Measurements from ENCODE around the gene TJP3. TPM values are rescaled to one million over a fixed set of nuclear protein-coding genes. Genes with fewer than 3 reads are reported as not detected.

Gene TJP3
- total RNA-seq, 1 donor from 2014 or later: not detected

DNA sequence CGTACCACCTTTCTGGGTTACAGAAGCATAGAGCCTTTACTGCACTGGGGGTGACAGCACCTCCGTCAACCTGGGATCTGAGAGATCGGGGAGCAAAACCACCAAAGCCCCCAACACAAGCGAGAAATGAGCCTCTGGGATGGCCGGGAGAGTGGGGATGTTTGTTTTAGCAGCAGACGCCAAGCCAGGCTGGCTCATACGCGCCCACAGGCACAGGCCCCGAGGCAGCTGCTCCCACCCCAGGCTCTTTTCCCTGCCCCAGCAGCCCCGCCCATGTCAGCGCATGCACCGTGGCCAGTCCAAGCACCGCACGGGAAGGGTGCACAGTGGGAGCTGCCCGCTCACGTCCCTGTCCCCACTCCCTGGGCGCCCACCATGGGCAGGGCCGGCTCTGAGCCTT lies 16.5 kb upstream of the TJP3 start:
- H3K4me3 Mint-ChIP-seq: no peak overlapping the region
- no peak for DNase-seq
- no peak overlapping the region for H3K27ac Mint-ChIP-seq
- H3K9me3 Mint-ChIP-seq: peaks cover 4% of the 10 kb centered on the region
- peaks cover 15% of the 10 kb centered on the region for H3K36me3 Mint-ChIP-seq (ENCODE audit: low read depth)
- peaks cover 36% of the 10 kb centered on the region for H3K4me1 Mint-ChIP-seq
- intact Hi-C loops (cut with micrococcal nuclease): loop anchor here (2.0 kb wide), 1 partner anchor 21 kb away; no protein-coding TSS in a partner anchor
- no peaks in the 10 kb centered on the region for H3K27me3 Mint-ChIP-seq

DNA sequence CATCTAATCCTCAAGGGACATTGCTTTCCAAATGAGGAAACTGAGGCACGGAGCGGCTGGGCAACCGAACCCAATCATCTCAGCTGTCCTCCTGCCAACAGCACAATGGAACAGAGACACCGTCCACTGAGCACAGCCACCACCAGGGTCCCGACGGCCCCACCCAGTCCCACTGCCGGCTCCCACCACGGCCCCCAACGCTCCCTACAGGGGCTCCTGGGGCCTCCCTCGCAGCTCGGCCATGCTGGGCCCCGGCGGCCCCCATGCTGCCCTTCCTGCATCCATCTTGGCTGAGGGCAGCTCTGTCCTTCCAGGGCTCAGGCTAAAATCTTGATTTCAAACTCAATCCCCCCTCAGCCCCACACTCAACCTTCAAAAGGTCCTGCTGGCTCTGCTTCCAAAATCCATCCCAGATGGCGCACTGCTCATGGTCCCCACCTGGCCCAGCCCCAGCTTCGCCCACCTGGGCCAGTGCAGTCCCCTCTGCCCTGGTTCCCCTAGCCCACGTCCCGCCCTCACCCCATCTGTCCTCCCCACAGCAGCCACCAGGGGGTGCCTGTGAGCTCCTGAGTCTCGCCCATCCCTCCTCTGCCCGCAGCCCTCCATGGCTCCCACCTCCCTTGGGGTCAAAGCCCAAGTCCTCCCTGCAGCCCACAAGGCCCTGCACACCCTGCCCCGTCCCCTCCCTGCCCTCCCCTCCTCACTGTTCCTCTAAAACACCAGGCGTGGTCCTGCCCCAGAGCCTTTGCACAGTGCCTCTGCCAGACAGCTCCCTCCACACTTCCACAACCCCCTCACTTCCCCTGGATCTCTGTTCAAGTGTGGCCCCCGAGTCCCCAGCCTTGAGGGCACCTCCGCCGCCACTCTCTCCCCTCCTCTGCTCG lies 15.8 kb upstream of the TJP3 start:
- DNase-seq: peak; percentile 84
- H3K27ac Mint-ChIP-seq: no peak overlapping the region
- no peak overlapping the region for H3K4me3 Mint-ChIP-seq
- H3K4me1 Mint-ChIP-seq: peaks cover 30% of the 10 kb centered on the region
- intact Hi-C loops (cut with micrococcal nuclease): no loop called here
- H3K9me3 Mint-ChIP-seq: peaks cover 4% of the 10 kb centered on the region
- H3K36me3 Mint-ChIP-seq (ENCODE audit: low read depth): peaks cover 15% of the 10 kb centered on the region
- no peaks in the 10 kb centered on the region for H3K27me3 Mint-ChIP-seq

DNA sequence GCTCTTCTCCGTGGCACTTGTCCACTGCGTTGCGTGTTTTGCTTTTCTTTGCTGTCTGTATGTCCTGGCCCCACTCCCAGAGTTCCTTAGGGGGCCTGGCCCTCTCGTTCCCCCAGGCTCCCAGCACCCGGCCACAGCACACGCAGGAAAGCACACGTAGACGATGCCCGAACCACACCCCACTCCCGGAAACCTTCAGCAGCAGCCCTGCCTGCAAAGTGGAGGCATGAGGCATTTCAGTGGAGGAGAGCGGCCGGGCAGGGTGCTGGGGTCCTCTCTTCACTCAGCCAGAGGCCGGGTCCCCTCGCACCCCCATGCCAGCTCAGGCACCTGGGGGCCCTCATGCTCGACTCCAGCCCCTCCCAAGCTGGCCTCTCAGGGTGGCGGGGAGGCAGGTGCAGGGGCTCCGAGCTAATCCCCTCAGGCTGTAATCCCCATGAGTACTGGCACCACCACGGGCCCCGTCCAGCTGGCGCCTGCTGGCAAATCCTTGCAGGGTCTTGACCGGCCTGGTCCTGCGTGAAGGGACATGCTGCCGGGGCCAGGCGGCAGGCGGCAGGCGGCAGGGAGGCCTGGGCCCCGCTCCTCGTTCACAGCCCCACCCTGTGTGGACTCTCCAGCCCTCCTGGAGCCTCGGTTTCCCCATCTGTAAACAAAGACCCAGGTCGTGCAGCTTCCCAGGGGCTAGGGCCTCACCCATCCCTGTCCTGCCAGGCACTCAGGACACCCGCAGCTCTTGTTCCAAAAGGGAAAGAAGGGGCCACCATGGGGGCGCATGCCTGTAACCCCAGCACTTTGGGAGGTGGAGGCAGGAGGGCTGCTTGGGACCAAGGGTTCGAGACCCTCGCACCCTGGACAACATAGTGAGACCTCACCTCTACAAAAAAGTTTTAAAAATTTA lies 14.9 kb upstream of the TJP3 start:
- Mint-ChIP-seq H3K27me3 (no peaks in the 10 kb centered on the region), H3K27ac (no peak overlapping the region), H3K4me3 (no peak overlapping the region), H3K4me1 (peaks cover 32% of the 10 kb centered on the region), H3K36me3 (ENCODE audit: low read depth) (peaks cover 15% of the 10 kb centered on the region), H3K9me3 (peaks cover 4% of the 10 kb centered on the region)
- intact Hi-C loops (cut with micrococcal nuclease): no loop called here
- DNase-seq: no peak

DNA sequence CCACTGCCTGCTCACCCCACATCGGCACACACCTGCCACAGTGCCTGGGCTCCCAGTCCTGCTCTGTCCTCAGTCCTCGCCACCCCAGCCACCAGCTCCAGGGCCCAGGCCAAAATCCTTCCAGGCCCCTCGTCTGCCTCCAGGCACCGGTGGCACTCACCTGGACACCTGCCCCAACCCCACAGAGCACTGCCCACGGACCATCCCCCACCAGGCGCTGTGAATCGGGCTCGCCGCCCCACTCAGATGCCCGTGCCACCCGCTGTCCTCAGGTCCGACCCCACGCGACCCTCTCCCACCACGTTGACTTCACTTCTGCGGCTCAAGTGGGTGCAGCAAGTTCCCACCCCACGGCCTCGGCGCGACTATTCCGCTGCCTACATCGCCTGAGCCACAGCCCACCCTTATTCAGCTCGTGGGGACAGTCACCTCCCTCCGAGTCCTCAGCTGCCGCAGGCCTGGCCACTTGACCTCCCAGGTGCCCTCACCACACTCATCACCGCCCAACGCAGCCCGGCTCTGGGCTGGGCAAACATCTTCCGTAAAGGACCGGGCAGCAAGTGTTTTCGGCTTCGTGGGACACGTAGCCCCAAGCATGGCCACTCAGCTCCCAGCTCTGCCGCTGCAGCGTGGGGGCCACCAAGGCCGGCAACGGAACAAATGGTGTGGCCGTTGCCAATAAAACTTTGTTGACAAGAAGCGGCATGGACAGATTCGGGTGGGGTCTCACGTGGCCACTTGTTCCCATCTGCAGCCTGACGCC lies 13.6 kb upstream of the TJP3 start:
- Mint-ChIP-seq H3K27ac (no peak overlapping the region), H3K27me3 (no peaks in the 10 kb centered on the region), H3K36me3 (ENCODE audit: low read depth) (peaks cover 15% of the 10 kb centered on the region), H3K4me1 (peaks cover 37% of the 10 kb centered on the region), H3K4me3 (no peak overlapping the region), H3K9me3 (peaks cover 4% of the 10 kb centered on the region)
- no peak for DNase-seq
- intact Hi-C loops (cut with micrococcal nuclease): no loop called here

DNA sequence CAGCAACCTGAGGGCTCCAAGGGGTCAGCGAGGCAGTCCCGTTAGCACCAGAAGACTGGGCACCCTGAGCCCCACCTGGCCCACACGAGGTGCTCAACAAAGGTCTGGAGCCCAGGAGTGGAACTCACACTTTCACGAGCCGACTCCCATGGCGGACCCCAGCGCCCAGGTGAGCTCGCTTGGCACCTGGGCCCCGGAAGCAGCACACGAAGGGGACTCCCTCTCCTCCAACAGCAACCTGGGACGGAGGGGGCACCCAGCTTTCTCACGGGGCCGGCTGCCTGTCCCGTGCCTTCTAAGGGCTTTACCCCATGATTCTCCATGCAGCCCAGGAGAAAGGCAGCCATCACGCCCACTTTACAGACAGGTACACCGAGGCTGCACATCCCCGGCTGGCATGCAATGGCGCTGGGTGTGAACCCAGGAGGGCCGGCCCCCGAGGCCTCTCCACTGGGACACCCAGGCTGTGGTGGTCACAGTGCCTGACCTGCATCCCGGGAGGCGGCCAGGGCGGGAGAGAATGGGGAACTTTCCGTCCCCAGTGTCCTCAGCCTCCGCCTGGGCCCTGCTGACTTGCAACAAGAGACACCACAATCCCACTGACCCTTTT lies 13.0 kb upstream of the TJP3 start:
- H3K27me3 Mint-ChIP-seq: no peaks in the 10 kb centered on the region
- no peak overlapping the region for H3K4me3 Mint-ChIP-seq
- peaks cover 9% of the 10 kb centered on the region for H3K36me3 Mint-ChIP-seq (ENCODE audit: low read depth)
- H3K27ac Mint-ChIP-seq: no peak overlapping the region
- no peak for DNase-seq
- peaks cover 31% of the 10 kb centered on the region for H3K4me1 Mint-ChIP-seq
- peaks cover 4% of the 10 kb centered on the region for H3K9me3 Mint-ChIP-seq
- intact Hi-C loops (cut with micrococcal nuclease): no loop called here

DNA sequence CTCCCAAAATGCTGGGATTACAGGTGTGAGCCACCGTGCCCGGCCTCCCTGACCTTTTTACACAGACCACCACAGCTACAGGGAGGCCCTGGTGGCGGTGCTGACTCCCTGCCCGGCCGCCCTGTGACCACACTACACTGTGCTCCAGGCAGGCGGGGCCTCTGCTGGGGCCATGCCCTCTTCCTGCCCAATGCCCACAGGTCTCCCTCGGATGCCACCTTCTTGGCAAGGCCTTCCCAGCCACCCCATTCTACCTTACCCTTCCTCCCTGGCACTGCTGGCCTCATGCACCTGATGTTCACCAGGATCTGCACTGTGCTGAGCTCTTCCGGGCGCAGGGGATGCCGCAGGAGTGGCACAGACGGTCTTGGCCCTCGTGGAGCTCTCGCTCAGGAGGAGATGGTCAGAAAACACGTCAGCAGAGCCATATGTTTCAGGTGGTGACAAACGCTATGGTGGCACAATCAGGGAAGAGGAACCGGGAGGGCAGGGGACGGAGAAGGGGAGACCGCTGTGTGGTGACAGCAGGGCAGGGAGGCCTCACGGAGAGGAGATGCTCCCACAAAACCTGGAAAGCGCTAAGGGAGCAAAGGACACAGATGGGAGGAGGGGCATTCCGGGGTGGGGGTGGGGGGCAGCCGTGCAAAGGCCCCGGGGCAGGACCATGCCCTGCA lies 12.1 kb upstream of the TJP3 start:
- Mint-ChIP-seq H3K36me3 (ENCODE audit: low read depth) (peaks cover 4% of the 10 kb centered on the region), H3K27me3 (no peaks in the 10 kb centered on the region), H3K9me3 (no peaks in the 10 kb centered on the region), H3K27ac (no peak overlapping the region), H3K4me1 (peaks cover 29% of the 10 kb centered on the region), H3K4me3 (peak overlapping the region; percentile 33)
- DNase-seq: no peak
- intact Hi-C loops (cut with micrococcal nuclease): no loop called here

DNA sequence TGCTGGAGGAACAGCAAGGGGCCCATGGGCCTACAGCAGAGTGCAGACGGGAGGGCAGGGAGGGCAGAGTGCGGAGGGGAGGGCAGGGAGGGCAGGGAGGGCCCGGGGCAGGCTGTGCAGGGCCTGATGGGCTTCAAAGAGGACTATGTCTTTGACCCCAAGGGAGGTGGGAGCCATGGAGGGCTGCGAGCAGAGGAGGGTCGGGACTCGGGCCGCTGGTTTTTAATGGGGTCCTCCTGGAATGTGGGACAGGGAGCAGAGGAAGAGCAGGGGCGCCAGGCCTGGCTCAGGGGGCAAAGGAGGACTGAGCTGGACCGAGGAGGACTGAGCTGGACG lies 11.6 kb upstream of the TJP3 start:
- Mint-ChIP-seq H3K4me3 (no peak overlapping the region), H3K27me3 (no peaks in the 10 kb centered on the region), H3K9me3 (no peaks in the 10 kb centered on the region), H3K4me1 (peaks cover 25% of the 10 kb centered on the region), H3K36me3 (ENCODE audit: low read depth) (peaks cover 4% of the 10 kb centered on the region), H3K27ac (no peak overlapping the region)
- DNase-seq: no peak
- intact Hi-C loops (cut with micrococcal nuclease): no loop called here

DNA sequence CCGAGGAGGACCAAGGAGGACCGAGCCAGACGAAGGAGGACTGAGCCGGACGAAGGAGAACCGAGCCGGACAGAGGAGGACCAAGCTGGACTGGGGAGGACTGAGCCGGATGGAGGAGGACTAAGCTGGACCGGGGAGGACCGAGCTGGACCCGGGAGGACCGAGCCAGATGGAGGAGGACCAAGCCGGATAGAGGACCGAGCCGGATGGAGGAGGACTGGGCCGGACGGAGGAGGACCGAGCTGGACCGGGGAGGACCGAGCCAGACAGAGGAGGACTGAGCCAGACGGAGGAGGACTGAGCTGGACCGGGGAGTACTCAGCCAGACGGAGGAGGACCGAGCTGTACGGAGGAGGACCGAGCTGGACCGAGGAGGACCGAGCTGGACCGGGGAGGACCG lies 11.1 kb upstream of the TJP3 start:
- Mint-ChIP-seq H3K4me3 (no peak overlapping the region), H3K36me3 (ENCODE audit: low read depth) (peaks cover 4% of the 10 kb centered on the region), H3K27ac (no peak overlapping the region), H3K27me3 (no peaks in the 10 kb centered on the region), H3K4me1 (peaks cover 25% of the 10 kb centered on the region), H3K9me3 (no peaks in the 10 kb centered on the region)
- no peak for DNase-seq
- intact Hi-C loops (cut with micrococcal nuclease): no loop called here

DNA sequence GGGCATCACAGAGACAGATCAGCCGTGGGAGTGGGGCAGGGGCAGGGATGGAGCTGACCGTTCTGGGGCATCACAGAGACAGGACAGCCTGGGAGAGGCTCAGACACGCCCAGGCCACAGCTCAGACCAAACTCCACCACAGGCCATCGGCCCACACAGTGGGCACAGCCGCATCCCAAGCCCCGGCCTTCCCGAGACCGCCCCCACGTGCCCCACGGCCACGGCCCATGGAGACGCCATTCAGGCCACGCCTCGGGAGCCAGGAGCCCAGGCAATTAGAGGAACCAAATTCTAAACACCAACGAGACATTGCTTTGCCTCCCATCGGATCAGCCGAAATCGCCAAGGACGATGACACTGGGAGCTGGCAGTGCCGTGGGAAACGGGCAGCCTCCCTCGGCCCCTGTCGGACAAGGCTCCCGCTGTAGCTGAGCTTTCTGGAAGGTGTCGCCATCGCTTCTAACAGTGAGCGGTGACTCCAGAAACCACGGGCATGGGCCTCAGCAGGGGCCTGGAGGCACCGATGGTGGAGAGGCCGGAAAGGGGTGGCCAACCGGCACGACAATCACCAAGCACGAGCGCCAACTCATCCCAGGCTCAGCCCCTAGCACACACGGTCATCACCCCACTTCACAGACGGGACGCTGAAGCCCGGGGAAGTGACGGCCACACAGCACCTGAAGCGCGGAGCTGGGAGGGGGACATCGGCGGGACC lies 10.4 kb upstream of the TJP3 start:
- intact Hi-C loops (cut with micrococcal nuclease): no loop called here
- H3K9me3 Mint-ChIP-seq: no peaks in the 10 kb centered on the region
- no peak for DNase-seq
- peak overlapping the region; percentile 55 for H3K4me3 Mint-ChIP-seq
- peaks cover 20% of the 10 kb centered on the region for H3K4me1 Mint-ChIP-seq
- H3K27ac Mint-ChIP-seq: no peak overlapping the region
- peaks cover 2% of the 10 kb centered on the region for H3K36me3 Mint-ChIP-seq (ENCODE audit: low read depth)
- H3K27me3 Mint-ChIP-seq: no peaks in the 10 kb centered on the region

DNA sequence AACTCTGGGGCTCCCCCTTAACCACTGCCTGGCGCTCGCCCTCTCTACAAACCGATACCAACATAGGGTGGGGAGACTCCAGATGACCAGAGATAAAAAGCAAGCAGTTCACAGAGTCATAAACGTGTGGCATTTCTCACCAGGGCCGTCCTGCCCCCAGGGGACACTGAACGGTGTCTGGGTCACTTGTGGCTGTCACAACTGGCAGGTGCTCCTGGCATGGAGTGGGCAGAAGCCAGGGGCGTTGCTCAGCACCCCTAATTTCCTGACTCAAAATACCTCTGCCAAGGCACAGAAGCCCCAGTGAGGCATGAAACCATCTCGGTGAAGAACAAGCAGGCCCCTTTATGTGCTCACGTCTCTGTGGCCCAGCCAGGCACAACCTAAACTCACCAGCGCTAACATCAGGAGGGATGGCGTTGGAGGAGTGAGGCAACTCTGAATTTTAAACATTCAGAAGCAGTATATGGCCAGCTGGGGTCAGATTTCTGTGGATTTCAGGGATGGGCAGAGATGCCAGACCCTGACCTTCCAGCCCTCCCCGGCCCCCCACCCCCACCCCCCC lies 9.7 kb upstream of the TJP3 start:
- DNase-seq: no peak
- Mint-ChIP-seq H3K9me3 (no peaks in the 10 kb centered on the region), H3K27me3 (no peaks in the 10 kb centered on the region), H3K4me1 (peaks cover 18% of the 10 kb centered on the region), H3K27ac (no peak overlapping the region), H3K4me3 (peak overlapping the region; percentile 55), H3K36me3 (ENCODE audit: low read depth) (no peaks in the 10 kb centered on the region)
- intact Hi-C loops (cut with micrococcal nuclease): no loop called here

DNA sequence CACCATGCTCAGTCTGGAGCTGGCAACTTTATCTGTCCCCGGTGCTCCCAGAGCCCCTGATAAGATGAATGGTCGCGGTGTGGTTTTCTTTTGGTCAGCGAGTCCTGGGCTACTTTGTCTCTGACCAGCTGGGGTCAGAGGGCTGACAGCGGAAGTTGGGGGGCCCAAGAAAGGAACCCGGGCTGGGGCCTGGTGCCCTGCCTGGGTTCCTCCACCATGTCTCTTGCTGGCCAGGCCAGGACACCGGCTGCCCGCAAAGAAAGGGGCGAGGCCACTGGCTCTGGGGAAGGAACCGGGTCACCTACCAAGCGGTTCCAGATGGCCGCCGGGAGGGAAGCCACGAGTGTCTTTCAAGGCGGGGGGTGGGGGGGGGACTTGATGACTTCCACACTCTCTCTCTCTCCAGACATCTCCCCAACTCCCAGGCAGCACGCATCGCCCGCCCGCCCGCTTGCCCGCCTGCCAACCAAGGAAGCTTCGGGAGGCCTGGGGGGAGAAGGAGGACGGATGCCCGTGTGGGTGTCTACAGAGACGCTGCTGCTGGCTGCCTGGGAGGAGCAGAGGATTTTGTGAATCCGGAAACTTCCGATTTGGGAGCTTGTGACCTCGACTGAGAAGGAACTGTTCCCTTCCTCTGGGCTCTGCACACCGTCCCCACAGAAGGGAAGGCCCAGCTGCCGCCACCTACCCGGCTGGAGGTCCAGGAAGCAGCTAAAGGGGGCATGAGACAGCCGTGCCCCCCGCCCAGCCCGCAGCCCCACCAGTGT lies 9.0 kb upstream of the TJP3 start:
- Mint-ChIP-seq H3K9me3 (no peaks in the 10 kb centered on the region), H3K27ac (peak overlapping the region; percentile 75), H3K4me3 (peak overlapping the region; percentile 91), H3K4me1 (peaks cover 18% of the 10 kb centered on the region), H3K27me3 (no peaks in the 10 kb centered on the region), H3K36me3 (ENCODE audit: low read depth) (no peaks in the 10 kb centered on the region)
- intact Hi-C loops (cut with micrococcal nuclease): loop anchor here (1.0 kb wide), 1 partner anchor 12 kb away; no protein-coding TSS in a partner anchor
- DNase-seq: peak; percentile 78

All from activated CD4-positive, alpha-beta T cell treated with anti-CD3 and anti-CD28 coated beads, Interleukin-2, amount 10 ng/mL, durations not matched to agents 24 days and 14 days (primary cell).